Measurements from ENCODE around the gene PLCB4.

GRCh38 chr20:9321007-9321406 lies 252.1 kb downstream of the PLCB4 start:
- TF ChIP-seq, protein P1, sequence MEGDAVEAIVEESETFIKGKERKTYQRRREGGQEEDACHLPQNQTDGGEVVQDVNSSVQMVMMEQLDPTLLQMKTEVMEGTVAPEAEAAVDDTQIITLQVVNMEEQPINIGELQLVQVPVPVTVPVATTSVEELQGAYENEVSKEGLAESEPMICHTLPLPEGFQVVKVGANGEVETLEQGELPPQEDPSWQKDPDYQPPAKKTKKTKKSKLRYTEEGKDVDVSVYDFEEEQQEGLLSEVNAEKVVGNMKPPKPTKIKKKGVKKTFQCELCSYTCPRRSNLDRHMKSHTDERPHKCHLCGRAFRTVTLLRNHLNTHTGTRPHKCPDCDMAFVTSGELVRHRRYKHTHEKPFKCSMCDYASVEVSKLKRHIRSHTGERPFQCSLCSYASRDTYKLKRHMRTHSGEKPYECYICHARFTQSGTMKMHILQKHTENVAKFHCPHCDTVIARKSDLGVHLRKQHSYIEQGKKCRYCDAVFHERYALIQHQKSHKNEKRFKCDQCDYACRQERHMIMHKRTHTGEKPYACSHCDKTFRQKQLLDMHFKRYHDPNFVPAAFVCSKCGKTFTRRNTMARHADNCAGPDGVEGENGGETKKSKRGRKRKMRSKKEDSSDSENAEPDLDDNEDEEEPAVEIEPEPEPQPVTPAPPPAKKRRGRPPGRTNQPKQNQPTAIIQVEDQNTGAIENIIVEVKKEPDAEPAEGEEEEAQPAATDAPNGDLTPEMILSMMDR (conservative IDR thresholded peaks at IDR 0.05; ENCODE audit: low read length), result no peak
- TF ChIP-seq EZH2phosphoT487 (IDR thresholded peaks at IDR 0.05; ENCODE audit: borderline replicate concordance, low read depth, low read length), result no peak

Measured in OCI-LY7 (cell line).